HL-60 (cell line): ENCODE measurements around the gene KRTAP10-12.

Experiments used
- CTCF ChIP-seq: IDR thresholded peaks from one replicate; pipeline ENCODE4 v1.5.1; 2011; ENCODE audit warnings: low read length, control low read depth, inconsistent platforms; ENCODE audit not compliant: insufficient read depth
- GABPA ChIP-seq: IDR thresholded peaks from 2 replicates; pipeline ENCODE4 v1.6.1; 2012; ENCODE audit warnings: low read depth
- POLR2AphosphoS5 ChIP-seq: IDR thresholded peaks from 2 replicates; pipeline ENCODE4 v1.6.1; 2012; ENCODE audit warnings: low read depth
- REST ChIP-seq: IDR thresholded peaks from 2 replicates; pipeline ENCODE4 v1.6.1; 2012; ENCODE audit warnings: low read depth; ENCODE audit not compliant: insufficient replicate concordance
- SPI1 ChIP-seq: IDR thresholded peaks from 2 replicates; pipeline ENCODE4 v1.6.1; 2012; ENCODE audit warnings: low read depth, mild to moderate bottlenecking, borderline replicate concordance

GRCh38 chr21:44716984-44717383 is 20.0 kb downstream of the KRTAP10-12 start:
- TF ChIP-seq CTCF (no peak), GABPA (no peak), POLR2AphosphoS5 (no peak), SPI1 (no peak), REST (no peak)
